Measurements from ENCODE around the gene WDFY2. TPM values are rescaled to one million over a fixed set of nuclear protein-coding genes. Genes with fewer than 3 reads are reported as not detected.

The WDFY2 gene
- total and polyA plus RNA-seq, 2 experiments from 2014 or later, result 11.4 to 24.0 TPM

- TF ChIP-seq ETS1 (IDR thresholded peaks at IDR 0.05), result no peak
- TF ChIP-seq EZH2phosphoT487 (IDR thresholded peaks at IDR 0.05; ENCODE audit: unreplicated experiment), result no peak
- no peak for TF ChIP-seq CREB1 (CRISPR knock-in tag; IDR thresholded peaks at IDR 0.05; ENCODE audit: low read depth)
- TF ChIP-seq NANOG (IDR thresholded peaks at IDR 0.05; ENCODE audit: borderline replicate concordance), result no peak
- TF ChIP-seq POLR2AphosphoS5 (IDR thresholded peaks at IDR 0.05; ENCODE audit: low read depth), result no peak
- TF ChIP-seq REST (IDR thresholded peaks at IDR 0.05; ENCODE audit: unreplicated experiment), result no peak
- TF ChIP-seq ZNF114 (CRISPR knock-in tag; IDR thresholded peaks at IDR 0.05), result no peak
- TF ChIP-seq JUNB (IDR thresholded peaks at IDR 0.05; ENCODE audit: unreplicated experiment), result no peak
- no peak for TF ChIP-seq CTCF (conservative IDR thresholded peaks at IDR 0.05; ENCODE audit: low read depth in 2 of 2)
These were observed 35.4 kb downstream of the WDFY2 start (continued) for GRCh38 chr13:51619614-51620013.

- no peaks in the 10 kb centered on the region for H3K36me3 ChIP-seq (ENCODE audit: insufficient read depth)
- H2AFZ ChIP-seq, result no peak overlapping the region
- H3K4me3 Mint-ChIP-seq, result no peak overlapping the region; the same call in 2 of the 3 replicates
- DNase-seq (ENCODE audit: low spot score), result no peak
- 0 out of 2 replicates have a peak overlapping the region, but pooled peaks have one; percentile 52 for H3K27ac ChIP-seq (ENCODE audit: low read depth)
- peaks cover 98% of the 10 kb centered on the region for H3K79me2 ChIP-seq (replicated peaks; ENCODE audit: insufficient read depth)
- no peaks in the 10 kb centered on the region for H3K9me3 Mint-ChIP-seq
- H3K4me1 Mint-ChIP-seq, result peaks cover 71% of the 10 kb centered on the region
- no peaks in the 10 kb centered on the region for H3K9me2 ChIP-seq (ENCODE audit: insufficient read depth)
- ATAC-seq, result peak; percentile 45
- peaks cover 9% of the 10 kb centered on the region for H3K27me3 Mint-ChIP-seq (ENCODE audit: insufficient read depth, low read depth, poor library complexity)
- no peak overlapping the region; the same call in 1 of the 2 replicates for H3K27ac Mint-ChIP-seq
- H3K27me3 ChIP-seq (ENCODE audit: insufficient read depth), result no peaks in the 10 kb centered on the region
- no peak overlapping the region for H3K4me2 ChIP-seq
- H3K36me3 Mint-ChIP-seq (ENCODE audit: low read depth), result no peaks in the 10 kb centered on the region
- peaks cover 5% of the 10 kb centered on the region for H4K20me1 ChIP-seq (replicated peaks; ENCODE audit: insufficient read depth)
- no peak overlapping the region for H3K4me3 ChIP-seq
- H3K4me1 ChIP-seq (ENCODE audit: insufficient read depth), result peaks cover 53% of the 10 kb centered on the region
- H3F3A ChIP-seq (replicated peaks; ENCODE audit: low read depth), result no peaks in the 10 kb centered on the region
- TF ChIP-seq POLR2AphosphoS5 (IDR thresholded peaks at IDR 0.05; ENCODE audit: low read depth) (no peak), ZNF462 (CRISPR knock-in tag; IDR thresholded peaks at IDR 0.05) (no peak), EZH2 (IDR thresholded peaks at IDR 0.05; ENCODE audit: low read depth, unreplicated experiment) (no peak)
These were observed 36.1 kb downstream of the WDFY2 start for GRCh38 chr13:51620165-51620983.
